ENCODE measurements around the gene FIGNL1.

Gene FIGNL1

DNA sequence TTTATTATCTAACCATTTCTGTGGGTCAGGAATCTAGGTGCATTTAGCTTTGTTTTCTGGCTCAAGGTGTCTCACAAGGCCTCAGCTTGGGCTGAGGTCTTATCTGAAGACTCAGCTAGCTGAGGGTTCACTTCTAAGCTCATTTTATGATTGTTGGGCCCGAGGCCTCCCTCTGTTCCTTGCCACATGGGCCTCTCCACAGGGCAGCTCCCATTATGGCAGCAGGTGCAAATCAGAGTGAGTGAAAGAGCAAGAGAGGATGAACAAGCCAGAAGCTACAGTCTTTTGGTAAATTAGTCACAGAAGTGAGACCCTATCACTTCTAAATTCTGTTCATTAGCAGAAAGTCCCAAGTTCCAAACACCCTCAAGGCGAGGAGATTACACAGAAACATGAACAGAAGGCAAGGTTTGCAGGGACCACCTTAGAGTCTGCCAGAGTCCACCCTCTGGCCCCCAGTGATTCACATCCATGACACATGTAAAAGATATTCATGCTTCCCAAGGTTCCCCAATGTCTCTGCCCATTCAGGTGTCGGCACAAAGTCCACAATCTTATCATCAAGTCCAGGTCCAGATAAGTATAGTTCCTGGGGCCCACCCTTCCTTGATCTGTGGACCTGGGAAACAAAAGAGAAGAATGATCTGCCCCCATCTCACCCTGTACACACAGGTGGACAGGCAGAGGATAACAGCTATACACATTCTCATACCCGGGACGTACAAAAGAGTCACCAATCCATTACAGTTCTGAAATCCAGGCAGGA, 23.7 kb downstream of the FIGNL1 start:
- no peak for DNase-seq

- no peak for DNase-seq
Observed at GRCh38 chr7:50425318-50425717, 24.8 kb downstream of the FIGNL1 start.

- DNase-seq, result no peak
Observed at GRCh38 chr7:50423860-50424259, 26.3 kb downstream of the FIGNL1 start.

GRCh38 chr7:50422858-50423257, 27.3 kb downstream of the FIGNL1 start:
- DNase-seq, result no peak

GRCh38 chr7:50421043-50421442, 29.1 kb downstream of the FIGNL1 start:
- no peak for DNase-seq

DNA sequence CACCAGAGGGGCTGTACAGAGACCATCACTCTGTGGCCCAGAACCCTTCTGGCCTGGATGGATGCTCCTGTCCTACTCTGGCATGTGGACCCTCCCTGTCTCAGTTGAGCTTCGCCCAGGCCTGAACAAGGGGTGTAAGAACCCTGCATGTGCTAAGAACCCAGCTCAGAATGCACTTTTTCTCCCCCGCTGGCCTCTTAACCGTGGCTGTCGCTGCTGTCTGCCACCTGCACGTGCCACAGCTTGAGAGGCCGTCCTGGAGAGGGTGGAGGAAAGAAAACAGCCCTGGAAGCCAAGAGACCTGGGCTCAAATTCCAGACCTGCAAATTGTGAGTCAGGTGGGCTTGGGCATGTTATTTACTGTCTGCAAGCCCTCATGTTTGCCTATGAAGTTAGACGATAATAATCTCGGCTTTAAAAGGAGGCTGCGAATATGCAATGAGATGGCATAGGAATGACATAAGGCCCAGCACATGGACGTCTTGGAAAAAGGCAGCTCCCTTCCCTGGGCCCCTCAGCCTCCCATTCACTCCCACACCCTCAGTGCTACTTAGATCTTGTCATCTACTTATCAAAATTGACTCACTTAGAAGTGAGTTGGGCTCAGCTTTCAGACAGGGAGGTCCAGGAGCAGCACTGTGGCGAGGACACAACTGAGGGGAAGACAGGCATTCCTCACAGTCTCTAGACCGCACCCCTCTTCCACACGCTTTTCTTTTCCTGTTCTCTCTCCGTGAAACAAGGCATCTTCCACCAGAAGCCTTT, 31.4 kb downstream of the FIGNL1 start:
- DNase-seq, result no peak

DNA sequence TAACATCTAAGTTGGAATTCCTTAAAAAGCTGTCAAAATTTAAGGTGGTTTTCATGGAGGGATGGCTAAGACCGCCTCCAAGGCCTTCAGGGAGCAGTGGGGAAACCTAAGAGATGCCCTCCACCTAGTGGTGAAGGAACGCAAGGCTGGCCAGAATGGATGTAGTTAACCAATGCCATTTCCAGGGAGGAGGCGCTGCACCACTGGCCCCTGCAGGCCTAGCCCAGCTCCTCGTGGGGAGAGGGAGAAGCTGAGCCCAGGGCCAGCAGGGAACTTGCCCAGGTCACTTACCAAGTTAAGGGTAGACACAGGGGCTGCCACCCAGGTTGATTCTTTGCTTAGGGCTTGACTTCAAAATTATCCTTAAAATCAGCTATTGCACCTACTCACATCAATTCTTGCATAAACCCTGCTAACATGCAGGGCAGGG, 32.0 kb downstream of the FIGNL1 start:
- peak; percentile 67 to 77 for DNase-seq

GRCh38 chr7:50416527-50417182, 33.5 kb downstream of the FIGNL1 start:
- DNase-seq, result no peak

- DNase-seq, result no peak
Observed at GRCh38 chr7:50415844-50416364, 34.2 kb downstream of the FIGNL1 start.

DNA sequence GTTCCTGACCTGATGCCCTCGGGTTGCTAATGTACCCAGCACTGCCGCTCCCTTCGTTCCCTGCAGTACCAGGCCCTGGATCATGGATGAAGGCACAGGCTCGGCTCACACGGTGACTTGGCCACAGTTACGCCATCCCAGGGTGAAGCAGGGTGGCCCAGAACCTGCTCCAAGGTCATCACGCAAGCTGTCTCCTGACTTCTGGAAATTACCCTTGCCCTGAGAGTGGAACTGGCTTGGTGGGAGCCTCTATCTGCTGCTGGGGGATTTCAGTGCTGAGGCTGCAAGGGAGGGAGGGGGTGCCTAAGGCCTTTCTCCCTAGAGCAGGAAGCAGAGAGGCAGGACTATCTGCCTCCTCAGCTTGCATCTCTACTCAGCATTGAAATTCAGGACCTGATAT, 36.6 kb downstream of the FIGNL1 start:
- no peak for DNase-seq

DNA sequence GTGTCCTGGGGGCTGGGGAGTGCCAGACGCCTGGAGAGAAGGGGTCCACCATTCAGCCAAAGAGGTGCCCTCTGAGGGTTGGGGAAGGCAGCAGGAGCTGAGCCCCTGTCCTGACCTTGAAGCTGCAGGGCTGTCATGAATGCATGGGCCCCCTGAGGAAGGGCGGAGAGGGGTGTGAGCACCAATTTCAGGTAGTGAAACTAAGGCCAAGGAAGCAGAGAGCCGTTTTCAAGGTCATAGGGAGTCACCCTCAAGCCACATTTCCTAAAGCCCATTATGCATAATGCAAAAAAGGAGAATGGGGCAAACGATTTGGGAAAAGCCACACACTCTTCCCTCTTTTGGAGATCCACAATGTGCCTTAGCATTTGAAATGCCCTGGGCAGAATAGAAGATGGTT, 37.2 kb downstream of the FIGNL1 start:
- no peak for DNase-seq

DNA sequence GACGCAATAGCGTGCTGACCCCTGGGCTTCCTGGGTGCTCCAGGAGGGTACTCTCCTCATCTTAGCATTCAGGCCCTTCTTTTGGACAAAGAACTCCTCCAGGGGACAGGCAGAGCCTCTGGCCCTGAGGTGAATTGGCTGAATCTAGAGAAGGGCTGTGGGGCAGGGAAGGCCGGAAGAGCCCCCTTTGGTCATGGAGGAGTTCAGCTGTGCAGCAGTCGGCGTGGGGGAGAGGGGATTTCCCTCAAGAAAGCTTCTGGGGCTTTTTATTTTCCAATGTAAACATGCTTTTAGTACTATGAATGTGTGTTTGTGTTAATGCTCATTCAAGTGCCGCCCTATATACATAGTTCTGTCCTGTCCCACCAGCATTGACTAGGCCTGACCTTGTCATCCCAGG, 38.8 kb downstream of the FIGNL1 start:
- no peak for DNase-seq

DNA sequence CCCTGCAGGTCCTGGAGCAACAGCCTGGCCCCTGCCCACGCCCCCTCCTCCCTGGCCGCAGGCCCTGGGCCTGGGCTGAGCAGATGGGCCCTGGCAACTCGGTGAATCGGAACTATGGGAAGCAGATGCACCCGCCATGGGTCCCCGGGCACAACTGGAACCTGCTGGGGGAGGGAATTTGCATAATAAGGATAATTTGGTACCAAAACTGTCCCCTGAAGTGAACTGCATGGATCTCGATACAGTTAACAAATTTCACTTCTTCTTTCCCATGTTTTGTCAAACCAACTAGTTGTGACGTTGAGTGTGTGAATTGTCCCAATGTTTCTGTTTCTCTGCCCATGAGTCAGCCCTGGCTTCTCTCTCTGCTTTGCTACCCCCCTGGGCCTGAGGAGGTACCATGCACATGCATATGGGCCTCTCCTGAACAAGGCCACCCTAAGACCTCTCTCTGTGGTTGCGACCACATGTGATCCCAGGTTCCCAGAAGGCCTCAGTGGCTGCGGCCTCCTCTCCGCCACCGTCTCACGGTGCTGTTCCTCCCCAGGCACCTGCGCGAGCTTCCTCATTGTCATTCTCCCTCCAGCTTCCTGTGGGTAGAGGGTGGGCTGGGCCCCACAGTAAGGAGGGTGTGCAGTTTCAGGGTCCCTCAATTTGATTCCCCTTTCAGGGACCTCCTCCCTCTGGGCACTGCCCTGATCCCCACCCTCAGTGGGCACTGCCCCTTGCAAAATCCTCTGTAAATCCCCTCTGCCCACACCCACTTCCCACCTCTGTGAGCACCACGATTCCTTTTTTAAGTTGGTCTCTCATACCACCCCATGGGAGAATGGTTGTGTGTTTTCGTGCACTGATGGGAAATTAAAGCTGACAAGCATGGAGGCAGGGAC, 40.0 kb downstream of the FIGNL1 start:
- DNase-seq, result no peak

- no peak for DNase-seq
Observed at GRCh38 chr7:50406935-50407334, 43.2 kb downstream of the FIGNL1 start.

GRCh38 chr7:50405221-50405620, 44.9 kb downstream of the FIGNL1 start:
- no peak for DNase-seq

DNA sequence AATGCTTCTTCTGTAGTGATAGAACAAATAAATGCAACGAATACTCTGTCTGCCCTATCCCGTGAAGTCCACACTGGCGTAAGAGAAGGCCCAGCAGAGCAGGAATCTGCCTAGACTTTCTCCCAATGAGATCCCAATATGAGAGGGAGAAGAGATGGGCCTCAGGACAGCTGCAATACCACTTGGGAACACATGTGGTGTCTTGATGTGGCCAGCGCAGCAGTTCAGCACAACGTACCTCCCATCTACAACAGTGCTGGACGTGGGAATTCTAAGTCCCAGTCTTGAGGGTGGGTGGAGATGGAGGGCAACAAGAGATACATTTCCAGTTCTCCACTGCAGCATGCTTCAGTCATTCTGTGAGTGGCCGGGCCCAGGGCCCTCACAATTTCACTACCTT, 45.8 kb downstream of the FIGNL1 start:
- no peak for DNase-seq

- no peak for DNase-seq
Observed at GRCh38 chr7:50400114-50400513, 50.0 kb downstream of the FIGNL1 start.

DNA sequence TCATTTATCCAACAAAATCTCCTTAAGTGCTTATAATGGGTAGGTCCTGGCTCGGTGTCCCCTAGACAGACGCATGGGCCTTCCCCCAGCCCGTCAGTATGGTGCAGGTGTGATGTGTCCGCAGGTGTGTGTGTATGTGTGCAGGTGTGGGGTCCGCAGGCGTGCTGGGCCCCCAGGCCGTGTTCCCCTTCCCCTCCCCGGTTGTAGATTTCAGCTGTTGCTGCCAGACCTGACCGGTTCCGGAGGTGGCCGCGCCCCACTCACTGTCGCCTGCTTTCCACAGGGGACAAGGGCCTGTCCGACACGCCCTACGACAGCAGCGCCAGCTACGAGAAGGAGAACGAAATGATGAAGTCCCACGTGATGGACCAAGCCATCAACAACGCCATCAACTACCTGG, 50.5 kb downstream of the FIGNL1 start:
- DNase-seq, result no peak

DNA sequence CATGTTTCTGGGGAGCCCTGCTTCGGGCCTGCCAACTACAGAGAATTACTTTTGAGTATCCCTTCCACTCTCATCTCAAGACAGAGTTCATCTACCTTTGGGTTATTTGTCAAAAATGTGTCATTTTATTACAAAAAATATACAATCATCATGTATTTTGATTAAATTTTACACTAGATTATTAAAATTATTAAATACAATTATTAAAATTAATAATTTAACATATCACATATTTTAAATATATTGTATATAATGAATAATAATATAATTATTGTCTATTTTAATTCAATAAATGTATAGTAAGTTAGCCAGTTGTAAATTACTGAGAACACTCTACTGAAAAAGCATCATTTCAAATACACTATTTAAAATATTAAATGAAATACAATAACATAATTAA, 50.9 kb downstream of the FIGNL1 start:
- DNase-seq, result no peak

DNA sequence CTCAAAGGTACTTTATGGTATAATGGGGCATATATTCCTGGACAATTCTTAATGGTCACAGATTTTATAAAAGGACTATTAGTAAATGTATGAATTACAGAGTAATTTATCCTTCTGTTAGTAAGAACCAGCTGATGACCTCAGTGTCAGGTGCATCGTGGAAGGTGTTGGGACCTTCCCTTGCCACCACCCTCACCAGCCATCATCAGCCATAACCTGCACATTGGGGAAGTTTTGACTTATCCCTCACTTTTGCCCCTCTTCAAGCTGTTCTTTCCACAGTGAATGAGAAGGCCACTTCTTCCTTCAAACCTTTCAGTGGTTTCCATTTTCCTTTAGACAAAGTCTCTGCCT, 52.2 kb downstream of the FIGNL1 start:
- DNase-seq, result no peak

DNA sequence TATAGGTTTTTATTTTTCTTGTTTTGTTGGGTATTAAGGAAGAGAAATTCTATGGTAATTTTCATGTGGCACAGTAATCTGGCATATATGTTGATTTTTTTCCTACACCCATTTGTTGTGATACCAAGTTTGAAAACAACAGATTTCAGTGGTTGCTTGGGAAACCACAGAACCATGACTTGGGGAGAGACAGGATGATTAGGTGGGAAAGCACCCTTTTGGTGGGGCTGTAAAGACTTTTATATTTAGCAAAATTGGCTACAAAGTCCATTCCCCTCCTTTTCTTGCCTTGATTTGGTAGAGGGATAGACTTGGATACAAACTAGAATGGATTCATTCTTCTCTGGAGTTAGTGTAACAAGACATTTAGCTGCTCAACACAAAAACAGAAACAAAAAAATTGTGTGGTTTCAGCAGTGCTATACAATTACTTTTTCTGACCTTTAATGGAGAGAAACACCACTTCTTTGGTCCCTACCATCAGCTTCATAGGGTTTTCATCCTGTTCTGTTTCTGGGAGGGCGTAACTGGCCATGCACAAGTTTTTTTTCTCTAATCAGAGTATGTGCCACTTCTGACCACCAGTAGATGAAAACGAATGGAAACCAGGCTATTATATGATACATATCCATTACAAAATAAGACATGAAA, 52.7 kb downstream of the FIGNL1 start:
- no peak for DNase-seq

- no peak for DNase-seq
Observed at GRCh38 chr7:50396856-50397255, 53.3 kb downstream of the FIGNL1 start.

Measured in activated CD4-positive, alpha-beta T cell treated with anti-CD3 and anti-CD28 coated beads for 4 hours (primary cell).